HFFc6 (cell line): ENCODE data around the gene CTSE. TPM values are rescaled to one million over a fixed set of nuclear protein-coding genes. Genes with fewer than 3 reads are reported as not detected.

Experiments used
- DNase-seq: peaks from one replicate; pipeline ENCODE4 v3.0.0-alpha.2; 2018
- H3K27ac Mint-ChIP-seq: 2 replicates; pipeline ENCODE4 v1.8.0; 2020; ENCODE audit warnings: mild to moderate bottlenecking, mixed read lengths
- H3K27me3 Mint-ChIP-seq: 2 replicates; pipeline ENCODE4 v1.8.0; 2021; ENCODE audit warnings: mild to moderate bottlenecking, moderate library complexity, mixed read lengths; ENCODE audit not compliant: insufficient read depth
- H3K36me3 Mint-ChIP-seq: 2 replicates; pipeline ENCODE4 v1.8.0; 2021; ENCODE audit warnings: low read depth, mixed read lengths
- H3K4me1 Mint-ChIP-seq: 2 replicates; pipeline ENCODE4 v1.8.0; 2020; ENCODE audit warnings: low read depth, mixed read lengths
- H3K4me3 Mint-ChIP-seq: 2 replicates; pipeline ENCODE4 v1.8.0; 2020; ENCODE audit warnings: mild to moderate bottlenecking, moderate library complexity, mixed read lengths
- H3K9me3 Mint-ChIP-seq: 2 replicates; pipeline ENCODE4 v1.8.0; 2020; ENCODE audit warnings: mild to moderate bottlenecking, mixed read lengths
- total RNA-seq, 6 experiments: library from RNA; stranded (reverse); fragmentation: NEBNext Ultra II Directional; extraction: Animal tissue kit (Norgen Biotek cat#: 25700); gene quantifications; 2 replicates in 1 of 6; 3 replicates in 5 of 6; pipeline ENCODE4 v1.2.3, GENCODE V29; 2021
- TF ChIP-seq, protein P1 (sequence below): fragments of 200-600 bp; sonication (generic); IDR thresholded peaks from 2 replicates; pipeline ENCODE4 v1.5.0; 2021; ENCODE audit warnings: antibody characterized with exemption, mild to moderate bottlenecking

The CTSE gene
- total RNA-seq, 6 experiments from 2014 or later = not detected

DNA sequence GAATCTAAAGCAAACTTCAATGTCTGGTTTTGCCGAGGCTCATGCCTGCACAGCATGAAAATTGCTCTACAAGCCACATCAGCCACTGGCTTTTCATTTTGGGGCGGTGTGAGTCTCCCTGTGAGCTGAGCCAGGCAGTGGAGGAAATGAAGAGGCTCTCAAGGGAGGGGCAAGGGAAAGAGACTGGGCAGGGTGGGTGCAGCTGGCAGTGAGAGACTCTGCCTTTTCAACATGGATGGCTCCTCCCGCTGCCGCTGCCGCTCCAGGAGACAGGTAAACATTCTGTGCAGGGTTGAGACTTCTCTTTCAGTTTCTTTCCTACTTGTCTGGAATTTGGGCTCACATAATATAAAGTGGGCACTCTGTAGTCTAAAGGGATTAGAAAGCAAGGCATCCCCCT is 11.3 kb upstream of the CTSE start:
- H3K9me3 Mint-ChIP-seq = no peaks in the 10 kb centered on the region
- no peak overlapping the region for H3K4me3 Mint-ChIP-seq
- H3K27me3 Mint-ChIP-seq = peaks cover 56% of the 10 kb centered on the region
- DNase-seq = no peak
- TF ChIP-seq, protein P1, sequence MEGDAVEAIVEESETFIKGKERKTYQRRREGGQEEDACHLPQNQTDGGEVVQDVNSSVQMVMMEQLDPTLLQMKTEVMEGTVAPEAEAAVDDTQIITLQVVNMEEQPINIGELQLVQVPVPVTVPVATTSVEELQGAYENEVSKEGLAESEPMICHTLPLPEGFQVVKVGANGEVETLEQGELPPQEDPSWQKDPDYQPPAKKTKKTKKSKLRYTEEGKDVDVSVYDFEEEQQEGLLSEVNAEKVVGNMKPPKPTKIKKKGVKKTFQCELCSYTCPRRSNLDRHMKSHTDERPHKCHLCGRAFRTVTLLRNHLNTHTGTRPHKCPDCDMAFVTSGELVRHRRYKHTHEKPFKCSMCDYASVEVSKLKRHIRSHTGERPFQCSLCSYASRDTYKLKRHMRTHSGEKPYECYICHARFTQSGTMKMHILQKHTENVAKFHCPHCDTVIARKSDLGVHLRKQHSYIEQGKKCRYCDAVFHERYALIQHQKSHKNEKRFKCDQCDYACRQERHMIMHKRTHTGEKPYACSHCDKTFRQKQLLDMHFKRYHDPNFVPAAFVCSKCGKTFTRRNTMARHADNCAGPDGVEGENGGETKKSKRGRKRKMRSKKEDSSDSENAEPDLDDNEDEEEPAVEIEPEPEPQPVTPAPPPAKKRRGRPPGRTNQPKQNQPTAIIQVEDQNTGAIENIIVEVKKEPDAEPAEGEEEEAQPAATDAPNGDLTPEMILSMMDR = no peak
- H3K4me1 Mint-ChIP-seq = peaks cover 8% of the 10 kb centered on the region; the same call in 1 of the 2 replicates
- H3K36me3 Mint-ChIP-seq = no peaks in the 10 kb centered on the region
- H3K27ac Mint-ChIP-seq = no peak overlapping the region

DNA sequence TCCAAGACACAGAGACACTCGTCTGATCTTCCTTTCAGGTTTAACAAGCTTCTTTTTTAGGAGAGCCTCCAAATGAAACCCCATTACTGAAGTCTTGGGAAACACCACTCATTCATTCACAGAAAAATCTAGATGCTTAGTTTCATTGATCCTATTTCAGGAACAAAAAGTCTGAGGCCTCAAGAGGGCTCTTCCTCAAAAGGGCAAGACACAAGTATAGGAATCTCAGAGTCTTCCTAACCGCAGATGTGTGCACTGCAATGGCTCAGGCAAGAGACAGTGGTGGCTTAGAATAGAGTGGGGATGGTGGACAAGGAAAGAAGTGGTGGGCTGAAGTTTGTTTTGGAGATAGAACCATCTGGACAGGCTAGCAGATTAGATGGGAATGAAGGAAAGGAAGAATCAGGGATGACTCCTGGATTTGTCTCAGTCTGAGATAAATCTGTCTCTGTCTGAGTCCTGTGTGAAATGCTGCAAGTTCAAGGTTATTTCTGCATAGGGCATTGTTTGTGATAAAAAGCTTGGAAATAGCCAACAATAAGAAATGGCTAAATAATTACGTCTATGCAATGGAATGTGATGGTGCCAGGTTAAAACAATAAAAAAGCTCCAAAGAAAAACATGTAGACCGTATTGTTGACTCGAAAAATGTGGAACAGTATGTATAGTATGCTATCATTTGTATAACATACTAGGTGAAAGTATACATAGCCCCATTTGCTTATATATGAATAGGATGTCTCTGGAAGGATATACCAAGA is 8.9 kb upstream of the CTSE start:
- DNase-seq = no peak
- Mint-ChIP-seq H3K4me3 (no peak overlapping the region), H3K27me3 (peaks cover 51% of the 10 kb centered on the region), H3K36me3 (no peaks in the 10 kb centered on the region), H3K9me3 (no peaks in the 10 kb centered on the region), H3K27ac (no peak overlapping the region), H3K4me1 (peaks cover 8% of the 10 kb centered on the region; the same call in 1 of the 2 replicates)
- TF ChIP-seq, protein P1 = no peak

DNA sequence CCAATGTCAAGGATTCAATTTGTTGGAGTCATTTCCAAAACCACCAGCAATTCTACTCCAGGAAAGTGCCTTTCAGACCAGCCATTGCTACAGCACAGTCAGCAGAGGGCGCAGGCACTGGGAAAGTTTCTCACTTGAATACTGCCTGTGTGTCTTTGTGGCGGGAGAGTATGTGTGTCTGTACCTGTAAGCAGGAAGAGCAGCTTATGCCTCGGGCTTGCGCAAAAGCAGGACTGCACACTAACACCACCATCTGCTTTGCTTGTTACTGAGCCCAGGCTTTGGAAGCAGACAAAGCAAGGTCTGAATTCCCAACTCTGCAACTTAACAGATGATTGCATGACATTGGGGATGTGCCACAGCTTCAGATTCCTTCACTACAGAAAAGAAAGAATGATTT is 7.0 kb upstream of the CTSE start:
- H3K27ac Mint-ChIP-seq = no peak overlapping the region
- H3K4me3 Mint-ChIP-seq = no peak overlapping the region
- H3K27me3 Mint-ChIP-seq = peaks cover 44% of the 10 kb centered on the region
- H3K36me3 Mint-ChIP-seq = no peaks in the 10 kb centered on the region
- H3K4me1 Mint-ChIP-seq = peaks cover 8% of the 10 kb centered on the region; the same call in 1 of the 2 replicates
- H3K9me3 Mint-ChIP-seq = no peaks in the 10 kb centered on the region
- TF ChIP-seq, protein P1 = peak; percentile 82
- DNase-seq = peak; percentile 63

DNA sequence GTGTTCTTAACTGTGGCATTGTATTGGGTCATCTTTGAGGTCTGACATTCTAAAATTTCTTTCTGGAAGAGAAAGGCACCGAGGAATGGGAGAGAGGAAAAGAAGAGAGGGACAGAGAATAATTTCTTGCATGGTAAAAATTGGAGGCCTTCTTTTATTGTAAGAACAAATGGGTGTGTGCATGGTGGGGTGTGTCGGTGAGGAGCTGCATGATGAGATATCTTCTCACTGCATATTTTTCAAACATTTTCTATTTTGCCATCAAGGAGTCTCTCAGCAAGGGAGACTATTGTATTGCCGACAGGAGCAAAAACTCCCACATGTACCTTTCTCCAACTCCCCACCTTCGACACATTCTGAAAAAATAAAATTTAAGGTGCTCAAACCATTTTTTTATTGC is 6.5 kb upstream of the CTSE start:
- TF ChIP-seq, protein P1 = no peak
- H3K9me3 Mint-ChIP-seq = no peaks in the 10 kb centered on the region
- H3K4me3 Mint-ChIP-seq = no peak overlapping the region
- DNase-seq = no peak
- H3K27ac Mint-ChIP-seq = no peak overlapping the region
- H3K27me3 Mint-ChIP-seq = peaks cover 41% of the 10 kb centered on the region
- H3K4me1 Mint-ChIP-seq = peaks cover 8% of the 10 kb centered on the region; the same call in 1 of the 2 replicates
- no peaks in the 10 kb centered on the region for H3K36me3 Mint-ChIP-seq

DNA sequence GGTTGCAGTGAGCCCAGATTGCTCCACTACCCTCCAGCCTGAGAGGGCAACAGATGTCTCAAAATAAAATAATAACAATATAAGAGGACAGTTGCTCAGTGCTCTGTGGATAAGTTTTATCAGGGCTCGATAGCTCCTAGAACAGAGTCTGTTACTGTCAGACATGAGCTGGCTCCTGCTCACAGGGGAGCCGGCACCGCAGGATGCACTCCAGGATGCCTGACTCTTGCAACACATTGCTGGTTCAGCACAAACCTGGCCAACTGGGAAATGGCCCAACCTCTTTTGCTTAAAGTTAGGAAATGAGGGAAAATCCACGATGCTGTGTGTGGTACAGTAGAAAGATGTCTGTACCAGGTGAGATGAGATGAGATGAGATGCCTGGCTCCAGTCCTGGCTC is 5.8 kb upstream of the CTSE start:
- no peak for DNase-seq
- Mint-ChIP-seq H3K27ac (no peak overlapping the region), H3K4me3 (no peak overlapping the region), H3K27me3 (peaks cover 34% of the 10 kb centered on the region), H3K9me3 (no peaks in the 10 kb centered on the region), H3K4me1 (peaks cover 8% of the 10 kb centered on the region; the same call in 1 of the 2 replicates), H3K36me3 (no peaks in the 10 kb centered on the region)
- TF ChIP-seq, protein P1 = no peak
